GM18519 (cell line): Measurements from ENCODE around the gene CYB5R3.
"Not testable (repeated sequence)": the region's sequence is repeated elsewhere in the genome, so short reads cannot be mapped to it uniquely, and the experiment has no call there.

ENCODE experiments used
- ATAC-seq: cut with Tn5 transposase; IDR thresholded peaks from one replicate; pipeline ENCODE4 v1.9.1; 2021; ENCODE audit warnings: mild to moderate bottlenecking, moderate library complexity; ENCODE audit not compliant: unreplicated experiment, low FRiP score

Gene CYB5R3

DNA sequence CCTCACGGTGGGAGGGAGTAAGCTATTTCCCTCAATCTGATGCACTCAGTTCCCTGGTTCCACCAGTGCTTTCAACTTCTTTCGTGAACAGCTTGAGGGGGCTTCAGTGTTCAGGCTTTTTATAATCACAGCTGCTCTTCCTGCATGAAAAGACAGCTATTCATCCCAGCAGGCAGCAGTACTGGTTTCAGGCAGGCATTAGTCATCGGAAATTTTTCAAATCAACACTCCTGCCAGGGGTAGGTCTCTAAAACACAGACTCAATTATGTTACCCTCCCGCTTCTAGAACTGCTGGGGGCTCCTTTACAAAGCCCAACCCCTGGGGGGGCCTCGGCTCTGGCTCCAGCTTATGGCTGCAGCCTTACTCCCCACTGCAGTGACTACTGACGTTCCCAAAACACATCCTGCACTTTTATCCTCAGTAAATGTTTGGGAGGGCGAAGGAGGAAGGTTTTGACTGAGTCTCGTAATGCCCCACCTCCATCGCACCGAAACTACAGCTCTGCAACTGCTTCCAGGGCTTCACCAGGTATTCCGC lies 40.3 kb downstream of the CYB5R3 start:
- ATAC-seq, result no peak

DNA sequence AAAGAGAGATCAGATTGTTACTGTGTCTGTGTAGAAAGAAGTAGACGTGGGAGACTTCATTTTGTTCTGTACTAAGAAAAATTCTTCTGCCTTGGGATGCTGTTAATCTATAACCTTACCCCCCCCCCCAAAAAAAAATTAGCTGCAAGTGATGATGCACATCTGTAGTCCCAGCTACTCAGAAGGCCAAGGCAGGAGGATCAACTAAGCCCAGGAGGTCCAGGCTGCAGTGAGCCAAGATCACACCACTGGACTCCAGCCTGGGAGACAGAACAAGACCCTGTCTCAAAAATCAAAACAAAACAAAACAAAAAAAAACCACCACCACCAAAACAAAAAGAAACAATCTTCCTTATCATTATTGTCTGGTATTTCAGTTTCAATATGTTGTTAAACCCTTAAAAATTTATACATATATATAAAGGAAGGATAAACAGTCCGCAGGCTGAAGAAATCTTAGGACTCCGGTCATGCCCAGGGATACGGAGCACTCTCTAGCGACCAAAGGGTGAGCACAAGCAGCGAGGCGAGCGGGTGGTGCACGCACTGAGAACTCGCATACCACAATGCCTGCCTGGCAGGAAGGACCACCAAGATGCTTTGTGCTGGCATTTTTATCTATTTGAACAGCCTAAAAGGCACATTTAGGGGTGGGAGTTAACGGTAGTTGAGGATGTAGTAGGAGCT lies 40.9 kb downstream of the CYB5R3 start:
- ATAC-seq, result no peak

DNA sequence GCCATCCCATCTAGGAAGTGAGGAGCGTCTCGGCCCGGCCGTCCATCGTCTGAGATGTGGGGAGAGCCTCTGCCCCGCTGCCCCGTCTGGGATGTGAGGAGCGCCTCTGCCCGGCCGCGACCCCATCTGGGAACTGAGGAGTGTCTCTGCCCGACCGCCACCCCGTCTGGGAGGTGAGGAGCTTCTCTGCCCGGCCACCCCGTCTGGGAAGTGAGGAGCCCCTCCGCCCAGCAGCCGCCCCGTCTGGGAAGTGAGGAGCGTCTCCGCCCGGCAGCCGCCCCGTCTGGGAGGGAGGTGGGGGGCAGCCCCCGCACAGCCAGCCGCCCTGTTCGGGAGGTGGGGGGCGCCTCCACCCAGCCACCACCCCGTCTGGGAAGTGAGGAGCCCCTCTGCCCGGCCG lies 41.6 kb downstream of the CYB5R3 start:
- not testable (repeated sequence) for ATAC-seq

DNA sequence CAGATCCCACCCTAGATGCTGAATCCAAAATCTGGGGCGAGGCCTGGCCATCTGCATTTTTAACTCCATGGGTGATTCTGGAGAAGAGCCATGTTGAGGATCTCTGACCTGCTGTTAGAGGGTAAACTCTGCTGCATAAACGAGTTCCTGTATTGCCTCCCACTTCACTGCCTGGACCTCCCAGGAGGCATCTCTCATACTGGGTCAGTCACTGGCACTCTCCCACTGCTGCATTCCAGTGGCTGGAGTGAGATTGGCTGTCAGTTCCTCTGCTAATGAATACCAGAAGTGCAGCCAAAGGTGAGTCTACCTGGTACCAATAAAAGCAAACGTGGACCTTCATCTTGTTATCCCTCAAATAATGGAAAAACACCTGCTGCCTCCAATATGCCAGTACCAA lies 44.8 kb downstream of the CYB5R3 start:
- ATAC-seq, result no peak

DNA sequence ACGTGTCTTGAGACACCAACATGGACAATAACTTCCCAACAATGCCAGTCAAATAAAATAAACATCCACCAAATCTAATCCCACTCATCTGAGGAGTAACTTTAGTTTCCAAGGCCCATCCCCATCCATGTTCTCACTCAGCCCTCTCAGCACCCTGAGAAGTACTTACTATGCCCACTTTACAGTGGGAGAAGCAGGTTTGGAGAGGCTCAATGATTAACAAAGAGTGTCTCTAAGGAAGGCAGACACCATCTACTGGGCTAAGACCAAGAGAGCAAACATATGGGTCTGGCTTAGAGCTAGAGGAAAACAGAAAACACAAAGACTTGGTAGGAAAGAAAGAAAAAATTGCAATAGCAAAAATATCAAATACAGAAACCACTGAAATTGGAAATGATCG lies 45.8 kb downstream of the CYB5R3 start:
- ATAC-seq, result no peak

DNA sequence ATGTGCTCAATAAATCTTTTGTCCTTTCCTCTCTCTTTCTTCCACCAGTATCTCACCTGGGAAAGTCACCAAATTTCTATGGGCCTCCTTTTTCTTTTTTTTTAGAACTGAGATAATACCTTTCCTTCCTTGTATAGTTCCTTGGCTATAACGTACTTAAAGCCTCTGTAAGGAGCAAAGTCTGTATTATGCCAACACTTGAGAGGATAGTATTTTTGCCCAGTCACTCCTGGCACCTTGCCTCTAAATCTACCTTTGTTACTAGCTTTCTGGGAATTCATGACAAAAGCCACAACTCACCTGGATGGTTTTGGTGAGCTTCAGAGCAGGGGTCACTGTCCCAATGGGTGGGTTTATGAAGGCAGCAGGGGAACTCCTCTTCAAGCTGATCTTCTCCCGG lies 46.7 kb downstream of the CYB5R3 start:
- no peak for ATAC-seq

DNA sequence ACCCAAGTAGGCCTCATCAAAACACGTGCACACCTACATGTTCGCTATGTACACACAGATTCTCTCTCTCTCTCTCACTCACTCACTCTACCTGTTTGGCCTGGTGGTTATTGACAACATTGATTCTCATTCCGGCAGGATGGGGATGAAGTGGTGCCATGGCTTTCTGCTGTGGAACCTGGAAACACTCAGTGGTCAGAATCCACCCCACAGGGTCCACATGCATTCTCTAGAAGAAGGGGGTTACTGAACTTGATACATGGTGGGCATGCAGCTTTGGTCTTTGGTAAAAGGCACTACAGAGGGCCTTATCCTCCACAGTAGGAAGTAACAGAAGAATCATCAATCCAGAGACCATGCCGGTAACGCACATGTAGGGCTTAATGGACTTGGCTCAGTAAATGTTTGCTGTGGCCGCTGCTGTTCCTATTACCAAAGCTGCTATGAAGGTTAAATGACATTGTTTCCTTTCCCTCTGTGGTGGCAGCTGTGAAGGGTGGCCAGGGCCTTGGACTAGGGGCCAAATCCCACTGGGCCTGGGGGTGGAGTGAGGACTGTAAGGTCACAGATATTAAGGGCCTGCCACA lies 47.2 kb downstream of the CYB5R3 start:
- no peak for ATAC-seq

DNA sequence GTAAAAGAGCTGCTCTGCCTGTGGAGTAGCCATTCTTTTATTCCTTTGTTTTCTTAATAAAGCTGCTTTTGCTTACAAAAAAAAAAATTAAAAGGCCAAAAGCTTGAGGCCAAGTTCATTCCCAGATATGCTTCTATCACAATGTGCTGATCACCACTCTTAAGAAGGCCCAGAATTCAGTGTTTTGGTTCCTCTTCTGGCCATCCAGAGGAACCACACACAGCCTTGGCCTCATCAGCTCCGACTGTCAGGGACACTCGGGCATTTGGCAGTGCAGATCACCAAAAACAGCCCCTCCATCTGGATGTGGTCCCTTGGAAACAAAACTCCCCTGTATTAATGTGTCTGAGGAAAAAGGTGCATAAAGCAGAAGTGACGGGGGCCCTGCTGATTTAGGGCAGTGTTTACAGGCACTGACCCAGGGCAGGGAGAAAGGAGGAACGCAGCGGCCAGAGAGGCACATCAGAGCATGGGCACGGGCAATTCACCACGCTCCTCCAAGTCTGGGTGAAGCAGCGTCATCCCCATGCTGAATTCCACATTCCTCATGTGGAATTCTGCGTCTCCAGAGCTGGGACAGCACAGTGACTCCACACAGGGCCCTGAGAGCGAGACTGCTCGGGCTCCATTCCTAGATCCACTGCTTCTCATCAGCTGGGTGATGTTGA lies 52.2 kb downstream of the CYB5R3 start:
- ATAC-seq, result no peak

DNA sequence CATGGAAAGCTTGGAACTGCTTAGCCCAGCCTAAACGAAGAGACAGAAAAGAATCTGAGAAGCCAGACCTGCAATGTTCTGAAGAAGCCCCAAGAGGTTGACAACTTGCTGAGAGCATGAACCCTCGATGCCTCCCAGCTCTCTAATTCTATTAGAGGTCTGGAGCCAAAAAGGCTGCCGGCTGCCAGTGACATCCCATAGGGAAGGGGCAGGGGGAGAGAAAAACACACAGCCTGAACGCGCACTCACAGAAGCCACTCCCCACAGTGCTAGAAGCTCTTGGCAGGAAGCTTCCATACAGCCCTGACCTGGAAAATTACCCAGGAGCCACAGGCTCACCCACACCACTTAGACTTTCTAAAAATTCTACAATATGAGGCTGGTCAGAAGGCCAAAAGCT lies 52.9 kb downstream of the CYB5R3 start:
- ATAC-seq, result no peak

DNA sequence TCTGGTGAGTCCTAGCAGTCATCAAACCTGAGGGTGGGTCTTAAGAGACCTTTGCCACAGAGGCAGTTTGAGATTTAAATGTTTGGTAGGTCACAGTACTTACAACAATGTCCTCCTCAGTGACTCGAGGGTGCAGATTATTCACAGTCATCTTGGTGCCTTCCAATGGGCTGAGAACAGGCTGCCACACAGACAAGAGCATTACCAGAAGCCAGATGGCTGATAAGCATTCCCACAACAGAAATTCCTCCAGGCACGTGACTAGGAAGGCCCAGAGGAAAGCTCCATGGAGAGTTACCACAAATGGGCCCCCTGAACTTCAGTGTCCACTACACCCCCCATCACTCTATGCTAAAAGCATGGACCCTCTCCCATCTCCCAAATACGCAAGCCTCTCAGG lies 53.8 kb downstream of the CYB5R3 start:
- no peak for ATAC-seq

DNA sequence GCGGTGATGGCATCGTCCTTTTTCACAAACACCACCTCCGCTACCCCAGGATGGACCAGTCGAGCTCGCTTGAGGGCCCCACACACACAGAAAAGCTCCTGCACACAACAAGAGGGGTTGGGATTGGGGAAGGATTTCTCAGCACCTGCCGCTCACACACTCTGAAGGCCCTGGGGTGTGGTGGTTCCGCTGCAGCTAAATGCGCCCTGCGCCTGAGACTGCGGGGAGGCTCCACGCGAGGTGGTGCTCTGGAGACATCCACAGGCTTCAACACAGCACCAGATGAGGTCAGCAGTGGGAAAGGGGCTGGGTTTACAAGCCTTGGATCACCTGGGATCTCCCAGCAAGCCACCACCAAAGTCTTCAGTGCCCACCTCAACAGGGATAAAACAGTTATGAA lies 57.2 kb downstream of the CYB5R3 start:
- ATAC-seq, result no peak

DNA sequence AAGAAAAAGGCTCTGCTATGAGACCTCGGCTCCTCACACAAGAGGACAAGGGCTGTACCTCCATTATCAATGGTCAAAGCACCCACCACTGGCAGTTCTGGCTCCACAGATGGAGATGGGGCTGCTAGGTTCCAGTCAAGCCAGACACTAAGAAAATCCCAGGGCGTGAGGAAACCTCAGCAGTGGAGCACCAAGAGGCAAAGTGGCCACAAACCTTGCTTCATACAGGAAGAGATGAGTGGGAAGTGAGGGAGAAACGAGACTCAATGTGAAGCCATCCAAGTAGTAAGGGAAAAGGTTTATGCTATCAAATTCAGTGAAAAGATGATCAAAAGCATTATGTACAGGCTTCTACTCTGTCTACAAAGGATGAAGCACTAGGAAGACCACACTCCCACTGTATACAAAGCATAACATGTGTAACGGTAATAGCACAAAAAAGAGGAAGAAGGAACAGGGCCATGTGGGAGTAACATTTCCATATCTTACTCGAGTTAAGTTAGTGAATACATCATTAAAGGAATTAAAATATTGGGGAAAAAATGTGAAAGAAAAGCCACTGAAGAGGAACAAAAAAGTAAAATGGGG lies 61.5 kb downstream of the CYB5R3 start:
- ATAC-seq, result no peak

DNA sequence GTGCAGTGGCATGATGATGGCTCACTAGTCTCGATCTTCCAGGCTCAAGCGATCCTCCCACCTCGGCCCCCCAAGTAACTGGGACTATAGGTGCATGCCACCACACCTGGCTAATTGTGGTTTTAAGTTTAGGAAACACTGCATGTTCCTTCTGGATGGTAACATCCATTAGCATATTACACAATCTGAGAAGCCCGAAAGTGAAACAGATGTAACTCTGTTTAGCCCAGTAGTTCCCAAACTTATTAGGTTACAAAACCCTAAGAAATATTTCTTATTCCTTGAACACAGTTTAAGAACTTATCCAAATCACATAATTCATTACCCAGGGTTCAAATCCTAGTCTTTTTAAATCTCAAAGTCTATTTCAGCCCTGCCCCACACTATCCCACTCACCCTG lies 62.8 kb downstream of the CYB5R3 start:
- no peak for ATAC-seq

DNA sequence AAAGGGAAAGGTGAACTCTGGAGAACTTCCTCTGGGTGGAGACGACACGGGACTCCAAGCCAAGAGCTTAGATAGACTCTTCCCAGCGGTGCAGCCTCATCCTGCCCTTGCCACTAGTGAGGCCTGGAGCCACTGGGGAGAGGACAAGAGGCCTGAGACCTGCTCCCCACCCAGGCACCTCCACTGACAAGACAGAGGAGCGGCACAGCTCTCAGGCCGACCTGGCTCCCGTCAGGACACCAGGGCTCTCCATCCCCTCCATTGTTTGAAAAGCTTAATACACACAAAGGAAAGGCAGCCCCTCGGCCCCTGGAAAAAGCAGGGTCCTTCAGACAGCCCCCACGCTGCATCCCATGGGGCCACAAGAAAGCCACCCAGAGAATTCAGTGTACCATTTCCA lies 64.1 kb downstream of the CYB5R3 start:
- no peak for ATAC-seq

DNA sequence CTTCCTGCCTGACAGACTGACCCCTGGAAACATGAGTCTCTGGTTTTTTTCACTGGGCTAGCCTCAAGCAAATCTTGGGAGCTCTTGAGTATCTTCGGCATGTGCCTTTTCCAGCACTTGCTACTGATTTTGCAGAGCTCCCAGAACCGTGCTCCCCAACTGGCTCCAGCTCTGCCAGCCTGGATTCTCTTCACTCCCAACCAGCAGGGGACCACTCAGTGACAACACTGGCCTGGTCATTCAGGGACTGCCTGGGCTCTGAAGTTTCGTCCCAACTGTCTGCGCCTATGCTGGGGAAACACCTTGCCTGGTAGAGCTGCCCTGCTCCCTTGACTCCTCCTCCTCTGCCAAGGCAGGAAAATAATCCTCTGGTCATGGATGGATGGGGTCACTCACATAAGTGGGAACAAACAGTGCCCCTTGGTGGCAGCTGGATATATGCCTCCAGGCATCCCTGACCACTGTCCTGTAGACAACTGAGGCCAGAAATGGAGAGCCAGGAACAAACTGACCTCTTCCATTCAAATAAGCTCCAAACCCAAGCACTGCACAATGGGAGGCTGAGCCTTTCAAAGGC lies 64.7 kb downstream of the CYB5R3 start:
- no peak for ATAC-seq

DNA sequence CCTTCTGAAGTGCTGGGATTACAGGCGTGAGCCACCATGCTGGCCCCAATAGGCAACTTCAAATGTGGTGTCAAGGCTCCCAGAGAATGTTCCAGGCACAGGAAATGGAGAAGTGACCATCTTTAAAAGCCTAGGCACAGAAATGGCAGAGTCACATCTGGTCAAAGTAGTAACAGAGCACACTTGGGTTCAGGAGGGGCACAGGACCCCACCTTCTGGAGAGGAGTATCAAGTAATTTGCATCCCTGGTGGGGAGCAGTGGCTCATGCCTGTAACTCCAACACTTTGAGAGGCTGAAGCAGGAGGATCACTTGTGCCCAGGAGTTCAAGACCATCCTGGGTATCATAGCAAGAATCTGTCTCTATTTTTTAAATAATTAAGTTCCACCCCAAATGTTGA lies 66.2 kb downstream of the CYB5R3 start:
- no peak for ATAC-seq

DNA sequence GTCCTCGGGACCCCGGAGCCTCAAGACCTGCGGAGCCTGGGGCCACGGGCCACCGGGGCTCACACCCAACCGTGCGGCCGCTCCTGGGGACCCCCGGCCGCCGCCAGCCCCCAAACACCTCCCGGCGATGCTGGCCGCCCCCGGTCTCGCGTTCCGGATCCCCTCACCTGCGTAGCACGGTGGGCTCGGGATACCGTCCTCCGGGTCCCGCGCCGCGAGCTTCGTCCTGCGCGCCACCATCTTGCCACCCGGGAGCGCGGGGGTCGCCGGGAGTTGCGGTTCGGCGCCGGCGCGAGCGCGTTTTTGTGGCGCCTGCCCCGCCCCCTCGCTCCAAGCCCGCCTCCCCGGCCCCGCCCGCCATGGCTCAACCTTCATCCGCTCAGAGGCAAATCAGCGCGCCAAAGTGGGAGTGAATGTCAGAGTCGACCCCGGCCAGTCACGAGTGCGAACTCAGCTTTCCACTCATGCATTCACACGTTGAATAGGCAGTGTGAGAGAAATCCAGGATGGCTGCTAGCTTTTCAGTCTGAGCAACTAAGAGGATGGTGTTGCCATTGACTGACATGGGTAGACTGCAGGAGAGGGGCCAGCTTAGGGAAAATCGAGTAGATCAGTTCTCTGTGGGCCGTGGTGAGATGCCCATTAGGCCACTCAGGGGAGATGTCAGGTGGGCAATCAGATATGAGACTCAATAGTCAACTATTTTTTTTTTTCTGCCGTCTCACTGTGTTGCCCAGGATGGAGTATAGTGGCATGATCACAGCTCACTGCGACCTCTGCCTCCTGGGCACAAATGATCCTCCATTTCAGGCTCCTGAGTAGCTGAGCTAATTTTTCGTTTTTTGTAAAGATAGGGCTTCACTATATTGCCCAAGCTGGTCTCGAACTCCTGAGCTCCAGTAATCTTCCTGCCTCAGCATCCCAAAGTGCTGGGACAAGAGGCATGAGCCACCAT lies 67.2 kb downstream of the CYB5R3 start:
- ATAC-seq, result peak; percentile 38

DNA sequence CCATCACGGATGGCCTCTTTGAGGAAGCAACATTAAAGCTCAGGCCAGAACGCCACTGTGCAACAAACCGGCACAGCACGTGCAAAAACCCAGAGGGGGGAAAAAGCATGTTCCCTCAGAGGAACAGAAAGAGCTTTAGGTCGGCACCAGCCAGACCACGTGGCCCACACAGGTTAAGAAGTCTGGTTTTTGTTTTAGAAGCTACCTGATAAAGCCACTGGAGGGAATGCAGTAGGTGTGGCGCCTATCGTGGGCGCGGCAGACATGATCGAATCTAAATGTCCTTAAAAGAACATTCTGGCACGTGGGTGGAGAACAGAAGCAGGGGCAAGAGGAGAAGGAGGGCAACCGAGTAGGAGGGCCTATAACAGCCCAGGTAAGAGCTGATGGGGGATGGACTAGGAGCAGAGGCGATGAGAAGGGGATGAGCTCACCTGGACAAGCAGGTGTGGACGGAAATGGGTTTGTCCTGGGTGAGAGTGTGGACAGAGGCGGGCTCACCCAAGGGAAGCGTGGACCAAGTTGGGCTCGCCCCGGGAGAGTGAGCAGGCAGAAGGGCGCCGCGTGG lies 67.9 kb downstream of the CYB5R3 start:
- ATAC-seq, result not testable (repeated sequence)

DNA sequence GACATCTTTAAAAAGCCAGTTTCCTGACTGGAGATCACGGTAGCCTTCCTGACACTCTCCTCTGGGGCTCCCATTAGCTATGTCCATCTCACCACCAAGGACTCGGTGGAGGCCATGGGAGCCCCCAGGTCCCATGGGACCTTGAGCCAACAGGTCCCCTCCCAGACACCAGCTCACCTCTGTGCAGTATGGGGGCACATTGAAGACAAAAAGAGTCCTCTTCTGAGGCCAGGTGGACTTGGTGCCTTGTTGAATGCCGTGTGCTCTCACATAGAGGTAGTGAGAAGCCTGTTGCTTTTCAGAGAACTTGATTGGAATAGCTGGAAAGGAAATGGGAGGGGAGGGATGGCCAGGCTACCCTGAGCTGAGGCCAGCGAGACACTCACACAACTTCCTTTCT lies 69.2 kb downstream of the CYB5R3 start:
- ATAC-seq, result not testable (repeated sequence)
